ENCODE measurements around the gene PALMD.

PALMD gene

GRCh38 chr1:99674115-99675064, 28.5 kb downstream of the PALMD start:
- Histone ChIP-seq H3K36me3 (ENCODE audit: insufficient read depth, low read length) (no peaks in the 10 kb centered on the region), H3K4me1 (ENCODE audit: control insufficient read depth, insufficient read depth, low read length, unreplicated experiment) (peaks cover 28% of the 10 kb centered on the region), H3K27ac (ENCODE audit: low read depth, low read length) (no peak overlapping the region), H2AFZ (ENCODE audit: low read length, unreplicated experiment) (no peak overlapping the region), H3K27me3 (ENCODE audit: insufficient read depth, low read length) (no peaks in the 10 kb centered on the region), H3K79me2 (ENCODE audit: control insufficient read depth, insufficient read depth, low read length, unreplicated experiment) (no peaks in the 10 kb centered on the region), H3K4me3 (ENCODE audit: low read depth, low read length) (no peak overlapping the region)

- H2AFZ ChIP-seq (ENCODE audit: low read length, unreplicated experiment), result no peak overlapping the region
- H3K27me3 ChIP-seq (ENCODE audit: insufficient read depth, low read length), result no peaks in the 10 kb centered on the region
- H3K27ac ChIP-seq (ENCODE audit: low read depth, low read length), result no peak overlapping the region
- peaks cover 36% of the 10 kb centered on the region for H3K4me1 ChIP-seq (ENCODE audit: control insufficient read depth, insufficient read depth, low read length, unreplicated experiment)
- H3K79me2 ChIP-seq (ENCODE audit: control insufficient read depth, insufficient read depth, low read length, unreplicated experiment), result no peaks in the 10 kb centered on the region
- no peaks in the 10 kb centered on the region for H3K36me3 ChIP-seq (ENCODE audit: insufficient read depth, low read length)
- H3K4me3 ChIP-seq (ENCODE audit: low read depth, low read length), result no peak overlapping the region
Measured at GRCh38 chr1:99675292-99675691, 29.4 kb downstream of the PALMD start.

- no peaks in the 10 kb centered on the region for H3K79me2 ChIP-seq (ENCODE audit: control insufficient read depth, insufficient read depth, low read length, unreplicated experiment)
- H3K27me3 ChIP-seq (ENCODE audit: insufficient read depth, low read length), result no peaks in the 10 kb centered on the region
- H3K4me1 ChIP-seq (ENCODE audit: control insufficient read depth, insufficient read depth, low read length, unreplicated experiment), result peaks cover 38% of the 10 kb centered on the region
- H3K36me3 ChIP-seq (ENCODE audit: insufficient read depth, low read length), result no peaks in the 10 kb centered on the region
- H3K27ac ChIP-seq (ENCODE audit: low read depth, low read length), result no peak overlapping the region
- H2AFZ ChIP-seq (ENCODE audit: low read length, unreplicated experiment), result no peak overlapping the region
- no peak overlapping the region for H3K4me3 ChIP-seq (ENCODE audit: low read depth, low read length)
Measured at GRCh38 chr1:99675994-99676393, 30.1 kb downstream of the PALMD start.

- no peak overlapping the region for H2AFZ ChIP-seq (ENCODE audit: low read length, unreplicated experiment)
- no peaks in the 10 kb centered on the region for H3K79me2 ChIP-seq (ENCODE audit: control insufficient read depth, insufficient read depth, low read length, unreplicated experiment)
- peaks cover 45% of the 10 kb centered on the region for H3K4me1 ChIP-seq (ENCODE audit: control insufficient read depth, insufficient read depth, low read length, unreplicated experiment)
- no peaks in the 10 kb centered on the region for H3K36me3 ChIP-seq (ENCODE audit: insufficient read depth, low read length)
- H3K27ac ChIP-seq (ENCODE audit: low read depth, low read length), result no peak overlapping the region
- H3K27me3 ChIP-seq (ENCODE audit: insufficient read depth, low read length), result no peaks in the 10 kb centered on the region
- no peak overlapping the region for H3K4me3 ChIP-seq (ENCODE audit: low read depth, low read length)
Measured at GRCh38 chr1:99676876-99677275, 31.0 kb downstream of the PALMD start.

- no peaks in the 10 kb centered on the region for H3K27me3 ChIP-seq (ENCODE audit: insufficient read depth, low read length)
- H3K4me3 ChIP-seq (ENCODE audit: low read depth, low read length), result no peak overlapping the region
- H3K36me3 ChIP-seq (ENCODE audit: insufficient read depth, low read length), result no peaks in the 10 kb centered on the region
- H2AFZ ChIP-seq (ENCODE audit: low read length, unreplicated experiment), result no peak overlapping the region
- H3K79me2 ChIP-seq (ENCODE audit: control insufficient read depth, insufficient read depth, low read length, unreplicated experiment), result no peaks in the 10 kb centered on the region
- no peak overlapping the region for H3K27ac ChIP-seq (ENCODE audit: low read depth, low read length)
- peaks cover 44% of the 10 kb centered on the region for H3K4me1 ChIP-seq (ENCODE audit: control insufficient read depth, insufficient read depth, low read length, unreplicated experiment)
Measured at GRCh38 chr1:99677416-99677815, 31.5 kb downstream of the PALMD start.

GRCh38 chr1:99680270-99680669, 34.4 kb downstream of the PALMD start:
- H3K27me3 ChIP-seq (ENCODE audit: insufficient read depth, low read length), result no peaks in the 10 kb centered on the region
- H3K27ac ChIP-seq (ENCODE audit: low read depth, low read length), result peak overlapping the region; percentile 91
- H3K79me2 ChIP-seq (ENCODE audit: control insufficient read depth, insufficient read depth, low read length, unreplicated experiment), result no peaks in the 10 kb centered on the region
- H2AFZ ChIP-seq (ENCODE audit: low read length, unreplicated experiment), result no peak overlapping the region
- no peak overlapping the region for H3K4me3 ChIP-seq (ENCODE audit: low read depth, low read length)
- H3K4me1 ChIP-seq (ENCODE audit: control insufficient read depth, insufficient read depth, low read length, unreplicated experiment), result peaks cover 36% of the 10 kb centered on the region
- H3K36me3 ChIP-seq (ENCODE audit: insufficient read depth, low read length), result no peaks in the 10 kb centered on the region

- H3K4me3 ChIP-seq (ENCODE audit: low read depth, low read length), result peak overlapping the region; percentile 8; the same call in 1 of the 2 replicates
- no peaks in the 10 kb centered on the region for H3K79me2 ChIP-seq (ENCODE audit: control insufficient read depth, insufficient read depth, low read length, unreplicated experiment)
- H3K36me3 ChIP-seq (ENCODE audit: insufficient read depth, low read length), result no peaks in the 10 kb centered on the region
- peak overlapping the region; percentile 91 for H3K27ac ChIP-seq (ENCODE audit: low read depth, low read length)
- no peak overlapping the region for H2AFZ ChIP-seq (ENCODE audit: low read length, unreplicated experiment)
- peaks cover 48% of the 10 kb centered on the region for H3K4me1 ChIP-seq (ENCODE audit: control insufficient read depth, insufficient read depth, low read length, unreplicated experiment)
- no peaks in the 10 kb centered on the region for H3K27me3 ChIP-seq (ENCODE audit: insufficient read depth, low read length)
Measured at GRCh38 chr1:99681583-99681982, 35.7 kb downstream of the PALMD start.

GRCh38 chr1:99682291-99682751, 36.4 kb downstream of the PALMD start:
- H3K4me3 ChIP-seq (ENCODE audit: low read depth, low read length), result peak overlapping the region; percentile 8; the same call in 1 of the 2 replicates
- no peaks in the 10 kb centered on the region for H3K79me2 ChIP-seq (ENCODE audit: control insufficient read depth, insufficient read depth, low read length, unreplicated experiment)
- peaks cover 48% of the 10 kb centered on the region for H3K4me1 ChIP-seq (ENCODE audit: control insufficient read depth, insufficient read depth, low read length, unreplicated experiment)
- no peaks in the 10 kb centered on the region for H3K27me3 ChIP-seq (ENCODE audit: insufficient read depth, low read length)
- no peaks in the 10 kb centered on the region for H3K36me3 ChIP-seq (ENCODE audit: insufficient read depth, low read length)
- H2AFZ ChIP-seq (ENCODE audit: low read length, unreplicated experiment), result no peak overlapping the region
- peak overlapping the region; percentile 91 for H3K27ac ChIP-seq (ENCODE audit: low read depth, low read length)

- Histone ChIP-seq H3K27ac (ENCODE audit: low read depth, low read length) (peak overlapping the region; percentile 55), H3K27me3 (ENCODE audit: insufficient read depth, low read length) (no peaks in the 10 kb centered on the region), H3K4me1 (ENCODE audit: control insufficient read depth, insufficient read depth, low read length, unreplicated experiment) (peaks cover 38% of the 10 kb centered on the region), H3K36me3 (ENCODE audit: insufficient read depth, low read length) (no peaks in the 10 kb centered on the region), H2AFZ (ENCODE audit: low read length, unreplicated experiment) (peak overlapping the region; percentile 17), H3K4me3 (ENCODE audit: low read depth, low read length) (no peak overlapping the region), H3K79me2 (ENCODE audit: control insufficient read depth, insufficient read depth, low read length, unreplicated experiment) (no peaks in the 10 kb centered on the region)
Measured at GRCh38 chr1:99685516-99686180, 39.7 kb downstream of the PALMD start.

- H3K27ac ChIP-seq (ENCODE audit: low read depth, low read length), result 0 out of 2 replicates have a peak overlapping the region, but pooled peaks have one; percentile 1
- H3K27me3 ChIP-seq (ENCODE audit: insufficient read depth, low read length), result no peaks in the 10 kb centered on the region
- H3K4me1 ChIP-seq (ENCODE audit: control insufficient read depth, insufficient read depth, low read length, unreplicated experiment), result peaks cover 13% of the 10 kb centered on the region
- no peak overlapping the region for H3K4me3 ChIP-seq (ENCODE audit: low read depth, low read length)
- no peaks in the 10 kb centered on the region for H3K36me3 ChIP-seq (ENCODE audit: insufficient read depth, low read length)
- peak overlapping the region; percentile 3 for H2AFZ ChIP-seq (ENCODE audit: low read length, unreplicated experiment)
- H3K79me2 ChIP-seq (ENCODE audit: control insufficient read depth, insufficient read depth, low read length, unreplicated experiment), result no peaks in the 10 kb centered on the region
Measured at GRCh38 chr1:99691175-99691574, 45.3 kb downstream of the PALMD start.

All from ACC112 (cell line).